ENCODE data around the gene TUBGCP6.

DNA sequence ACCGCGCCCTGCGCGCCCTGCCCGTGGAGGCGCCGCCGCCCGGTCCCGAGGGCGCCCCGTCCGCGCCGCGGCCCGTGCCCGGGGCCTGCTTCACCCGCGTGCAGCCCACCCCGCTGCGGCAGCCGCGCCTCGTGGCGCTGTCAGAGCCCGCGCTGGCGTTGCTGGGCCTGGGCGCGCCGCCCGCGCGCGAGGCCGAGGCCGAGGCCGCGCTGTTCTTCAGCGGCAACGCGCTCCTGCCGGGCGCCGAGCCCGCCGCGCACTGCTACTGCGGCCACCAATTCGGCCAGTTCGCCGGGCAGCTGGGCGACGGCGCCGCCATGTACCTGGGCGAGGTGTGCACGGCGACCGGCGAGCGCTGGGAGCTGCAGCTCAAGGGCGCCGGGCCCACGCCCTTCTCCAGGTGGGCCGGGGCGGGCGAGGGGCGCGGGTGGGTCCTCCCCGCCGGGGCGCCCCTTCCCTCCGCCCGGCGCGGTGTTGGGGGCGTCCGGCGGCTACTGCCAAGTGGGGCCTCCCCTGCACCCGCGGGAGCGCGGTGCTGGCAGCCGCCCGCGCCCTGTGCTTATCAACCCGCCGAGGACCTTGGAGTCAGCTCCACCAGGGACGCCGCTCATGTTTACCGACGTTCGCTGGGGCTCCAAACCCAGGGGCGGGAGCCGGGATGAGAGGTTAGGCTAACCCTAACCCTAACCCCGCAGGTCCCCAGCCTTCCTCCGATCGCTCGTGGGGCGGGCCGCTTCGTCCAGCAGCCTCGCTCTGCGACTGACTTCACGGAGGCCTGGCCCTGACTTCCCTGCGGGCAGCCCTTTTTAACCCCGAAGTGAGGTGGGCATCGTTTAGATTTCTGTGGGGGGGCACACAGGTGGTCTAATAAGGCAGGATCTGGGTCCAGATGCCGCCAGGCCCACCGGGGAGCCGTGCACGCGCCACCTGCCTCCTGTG, 43.4 kb downstream of the TUBGCP6 start:
- TF ChIP-seq, protein P1, sequence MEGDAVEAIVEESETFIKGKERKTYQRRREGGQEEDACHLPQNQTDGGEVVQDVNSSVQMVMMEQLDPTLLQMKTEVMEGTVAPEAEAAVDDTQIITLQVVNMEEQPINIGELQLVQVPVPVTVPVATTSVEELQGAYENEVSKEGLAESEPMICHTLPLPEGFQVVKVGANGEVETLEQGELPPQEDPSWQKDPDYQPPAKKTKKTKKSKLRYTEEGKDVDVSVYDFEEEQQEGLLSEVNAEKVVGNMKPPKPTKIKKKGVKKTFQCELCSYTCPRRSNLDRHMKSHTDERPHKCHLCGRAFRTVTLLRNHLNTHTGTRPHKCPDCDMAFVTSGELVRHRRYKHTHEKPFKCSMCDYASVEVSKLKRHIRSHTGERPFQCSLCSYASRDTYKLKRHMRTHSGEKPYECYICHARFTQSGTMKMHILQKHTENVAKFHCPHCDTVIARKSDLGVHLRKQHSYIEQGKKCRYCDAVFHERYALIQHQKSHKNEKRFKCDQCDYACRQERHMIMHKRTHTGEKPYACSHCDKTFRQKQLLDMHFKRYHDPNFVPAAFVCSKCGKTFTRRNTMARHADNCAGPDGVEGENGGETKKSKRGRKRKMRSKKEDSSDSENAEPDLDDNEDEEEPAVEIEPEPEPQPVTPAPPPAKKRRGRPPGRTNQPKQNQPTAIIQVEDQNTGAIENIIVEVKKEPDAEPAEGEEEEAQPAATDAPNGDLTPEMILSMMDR (IDR thresholded peaks at IDR 0.05; ENCODE audit: low read depth, low read length, poor library complexity, severe bottlenecking) = peak; percentile 25
- no peak for TF ChIP-seq EZH2phosphoT487 (IDR thresholded peaks at IDR 0.05; ENCODE audit: borderline replicate concordance, low read length)
